Measurements from ENCODE around the gene OR2H1.

OR2H1 gene

DNA sequence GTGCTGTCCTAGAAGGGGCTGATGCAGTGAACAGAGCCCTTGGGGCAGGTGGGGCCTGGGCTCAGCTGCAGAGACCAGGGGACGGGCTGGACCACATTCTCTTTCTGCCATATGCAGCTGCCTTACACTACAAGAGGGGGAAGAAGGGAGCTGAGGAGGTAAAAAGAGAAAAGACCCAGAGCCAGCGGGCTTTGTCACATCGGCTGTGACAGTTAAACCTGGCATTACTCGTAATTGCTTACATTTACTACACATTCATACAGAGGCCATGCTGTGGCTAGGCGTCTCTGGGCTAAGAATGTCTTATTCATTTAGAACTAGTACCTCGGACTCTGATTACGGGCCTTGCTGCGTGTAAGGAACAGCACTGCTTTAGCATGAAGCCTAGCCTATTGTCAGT, 43.6 kb downstream of the OR2H1 start:
- TF ChIP-seq POLR2AphosphoS5 (IDR thresholded peaks at IDR 0.05; ENCODE audit: low read depth, low read length) (no peak), SIN3A (IDR thresholded peaks at IDR 0.05; ENCODE audit: borderline replicate concordance, insufficient read depth, low read length) (no peak)

DNA sequence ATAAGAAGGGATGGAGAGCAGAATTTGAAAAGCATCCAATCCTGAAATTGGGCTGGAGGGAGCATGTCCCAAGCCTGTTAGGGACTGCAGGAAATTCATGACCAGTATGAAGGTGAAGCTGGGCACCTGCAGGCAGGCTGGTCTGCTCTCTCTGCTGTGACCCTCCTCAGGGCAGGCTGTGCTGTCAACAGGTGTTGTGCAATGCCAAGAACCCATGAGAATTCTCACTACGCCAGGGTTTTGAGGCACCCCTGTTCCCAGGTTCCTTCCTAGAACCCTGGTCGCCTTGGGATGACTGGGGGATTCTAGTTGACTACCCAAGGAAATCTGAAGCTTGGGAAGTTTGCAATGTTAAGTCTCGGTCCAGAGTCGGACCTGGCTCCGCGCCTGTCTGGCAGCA, 44.2 kb downstream of the OR2H1 start:
- TF ChIP-seq POLR2AphosphoS5 (IDR thresholded peaks at IDR 0.05; ENCODE audit: low read depth, low read length) (no peak), SIN3A (IDR thresholded peaks at IDR 0.05; ENCODE audit: borderline replicate concordance, insufficient read depth, low read length) (no peak), FOXP2 (optimal IDR thresholded peaks at IDR 0.05; ENCODE audit: borderline replicate concordance, extremely low read depth, extremely low read length, insufficient read depth) (no peak), TAF1 (IDR thresholded peaks at IDR 0.05; ENCODE audit: borderline replicate concordance, insufficient read depth, low read length) (no peak)
- TF ChIP-seq, protein P1, sequence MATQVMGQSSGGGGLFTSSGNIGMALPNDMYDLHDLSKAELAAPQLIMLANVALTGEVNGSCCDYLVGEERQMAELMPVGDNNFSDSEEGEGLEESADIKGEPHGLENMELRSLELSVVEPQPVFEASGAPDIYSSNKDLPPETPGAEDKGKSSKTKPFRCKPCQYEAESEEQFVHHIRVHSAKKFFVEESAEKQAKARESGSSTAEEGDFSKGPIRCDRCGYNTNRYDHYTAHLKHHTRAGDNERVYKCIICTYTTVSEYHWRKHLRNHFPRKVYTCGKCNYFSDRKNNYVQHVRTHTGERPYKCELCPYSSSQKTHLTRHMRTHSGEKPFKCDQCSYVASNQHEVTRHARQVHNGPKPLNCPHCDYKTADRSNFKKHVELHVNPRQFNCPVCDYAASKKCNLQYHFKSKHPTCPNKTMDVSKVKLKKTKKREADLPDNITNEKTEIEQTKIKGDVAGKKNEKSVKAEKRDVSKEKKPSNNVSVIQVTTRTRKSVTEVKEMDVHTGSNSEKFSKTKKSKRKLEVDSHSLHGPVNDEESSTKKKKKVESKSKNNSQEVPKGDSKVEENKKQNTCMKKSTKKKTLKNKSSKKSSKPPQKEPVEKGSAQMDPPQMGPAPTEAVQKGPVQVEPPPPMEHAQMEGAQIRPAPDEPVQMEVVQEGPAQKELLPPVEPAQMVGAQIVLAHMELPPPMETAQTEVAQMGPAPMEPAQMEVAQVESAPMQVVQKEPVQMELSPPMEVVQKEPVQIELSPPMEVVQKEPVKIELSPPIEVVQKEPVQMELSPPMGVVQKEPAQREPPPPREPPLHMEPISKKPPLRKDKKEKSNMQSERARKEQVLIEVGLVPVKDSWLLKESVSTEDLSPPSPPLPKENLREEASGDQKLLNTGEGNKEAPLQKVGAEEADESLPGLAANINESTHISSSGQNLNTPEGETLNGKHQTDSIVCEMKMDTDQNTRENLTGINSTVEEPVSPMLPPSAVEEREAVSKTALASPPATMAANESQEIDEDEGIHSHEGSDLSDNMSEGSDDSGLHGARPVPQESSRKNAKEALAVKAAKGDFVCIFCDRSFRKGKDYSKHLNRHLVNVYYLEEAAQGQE (IDR thresholded peaks at IDR 0.05; ENCODE audit: insufficient read depth in 1 of 2, low read depth in 2 of 2, low read length in 2 of 2), result no peak

DNA sequence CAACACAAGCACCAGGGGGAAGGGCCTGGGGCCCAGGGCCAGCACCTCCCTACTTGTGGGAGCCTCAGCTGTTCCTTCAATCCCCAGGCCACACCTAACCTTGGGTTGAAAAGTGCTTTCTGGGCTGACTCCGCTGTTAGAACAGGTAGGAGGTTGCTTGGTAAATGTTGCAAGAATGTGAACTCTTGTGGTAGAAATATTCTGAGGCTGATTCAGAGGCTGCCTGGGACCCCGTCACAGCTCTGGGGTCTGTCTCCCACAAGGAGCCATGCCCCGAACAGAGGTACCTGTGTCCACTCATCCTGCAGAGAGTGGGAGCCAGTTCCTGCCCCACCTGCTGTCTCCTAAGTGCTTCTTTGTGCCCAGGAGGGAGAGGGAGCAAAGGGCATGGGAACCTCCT, 45.2 kb downstream of the OR2H1 start:
- no peak for TF ChIP-seq FOXP2 (optimal IDR thresholded peaks at IDR 0.05; ENCODE audit: borderline replicate concordance, extremely low read depth, extremely low read length, insufficient read depth)
- TF ChIP-seq, protein P1 (IDR thresholded peaks at IDR 0.05; ENCODE audit: insufficient read depth in 1 of 2, low read depth in 2 of 2, low read length in 2 of 2), result no peak
- no peak for TF ChIP-seq POLR2AphosphoS5 (IDR thresholded peaks at IDR 0.05; ENCODE audit: low read depth, low read length)
- TF ChIP-seq SIN3A (IDR thresholded peaks at IDR 0.05; ENCODE audit: borderline replicate concordance, insufficient read depth, low read length), result no peak
- TF ChIP-seq TAF1 (IDR thresholded peaks at IDR 0.05; ENCODE audit: borderline replicate concordance, insufficient read depth, low read length), result no peak

DNA sequence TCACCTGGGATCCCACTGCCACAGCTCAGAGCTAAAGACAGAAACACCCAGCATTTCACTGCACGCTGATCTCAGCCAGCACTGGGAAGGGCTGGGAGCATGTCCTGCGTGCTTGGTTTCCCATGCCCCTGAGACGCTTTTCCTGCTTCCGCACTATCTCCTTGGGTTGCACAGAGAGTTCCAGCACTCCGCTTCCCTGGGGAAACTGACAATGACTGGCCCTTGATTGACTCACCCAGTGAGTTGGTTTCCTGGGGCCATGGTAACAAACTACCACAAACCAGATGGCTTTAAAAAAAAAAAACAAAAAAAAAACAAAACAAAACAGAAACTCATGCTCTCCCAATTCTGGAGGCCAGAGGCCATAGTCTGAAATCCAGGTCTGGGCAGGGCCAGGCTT, 45.6 kb downstream of the OR2H1 start:
- TF ChIP-seq SIN3A (IDR thresholded peaks at IDR 0.05; ENCODE audit: borderline replicate concordance, insufficient read depth, low read length) (no peak), POLR2AphosphoS5 (IDR thresholded peaks at IDR 0.05; ENCODE audit: low read depth, low read length) (no peak), FOXP2 (optimal IDR thresholded peaks at IDR 0.05; ENCODE audit: borderline replicate concordance, extremely low read depth, extremely low read length, insufficient read depth) (no peak), TAF1 (IDR thresholded peaks at IDR 0.05; ENCODE audit: borderline replicate concordance, insufficient read depth, low read length) (no peak)
- TF ChIP-seq, protein P1 (IDR thresholded peaks at IDR 0.05; ENCODE audit: insufficient read depth in 1 of 2, low read depth in 2 of 2, low read length in 2 of 2), result no peak

DNA sequence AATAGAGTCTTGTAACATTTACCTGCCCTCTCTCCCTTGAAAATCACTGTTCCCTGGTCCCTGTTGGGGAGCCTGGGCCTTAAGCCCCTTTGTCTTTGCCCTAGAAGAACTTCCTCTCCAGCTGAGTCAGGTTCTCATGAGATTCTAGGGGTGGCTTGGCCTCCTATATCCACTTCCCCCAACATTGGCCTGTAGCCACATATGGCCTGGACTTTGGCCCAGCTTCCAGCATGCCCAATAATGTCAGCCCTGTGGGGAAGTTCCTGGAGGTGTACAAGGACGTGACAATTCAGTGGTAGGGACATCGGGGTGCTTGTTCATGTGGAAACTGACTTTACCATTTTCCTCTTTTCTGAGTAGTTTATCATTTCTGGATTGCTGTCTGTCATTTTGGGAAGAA, 48.0 kb downstream of the OR2H1 start:
- TF ChIP-seq POLR2AphosphoS5 (IDR thresholded peaks at IDR 0.05; ENCODE audit: low read depth, low read length) (no peak), TAF1 (IDR thresholded peaks at IDR 0.05; ENCODE audit: borderline replicate concordance, insufficient read depth, low read length) (no peak), FOXP2 (optimal IDR thresholded peaks at IDR 0.05; ENCODE audit: borderline replicate concordance, extremely low read depth, extremely low read length, insufficient read depth) (no peak)

DNA sequence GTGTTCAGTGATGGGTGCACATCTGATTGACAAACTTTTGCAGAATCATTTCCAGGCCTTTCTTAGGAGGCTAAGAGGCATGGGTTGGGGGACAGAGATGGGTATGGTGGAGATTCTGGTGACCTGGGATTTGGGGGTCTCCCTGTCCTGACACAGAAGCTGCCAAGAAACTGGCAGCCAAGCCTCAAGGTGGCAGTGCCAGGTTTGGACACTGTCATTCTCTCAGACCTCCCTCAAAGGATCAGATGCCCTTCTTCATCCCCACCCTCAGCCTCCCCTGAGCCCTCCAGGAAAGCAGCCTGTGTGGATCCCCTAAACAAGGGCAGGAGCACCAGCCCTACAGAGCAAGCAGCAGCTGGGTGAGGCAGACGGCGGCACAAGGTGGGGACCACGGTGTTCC, 48.9 kb downstream of the OR2H1 start:
- TF ChIP-seq SIN3A (IDR thresholded peaks at IDR 0.05; ENCODE audit: borderline replicate concordance, insufficient read depth, low read length) (no peak), FOXP2 (optimal IDR thresholded peaks at IDR 0.05; ENCODE audit: borderline replicate concordance, extremely low read depth, extremely low read length, insufficient read depth) (no peak), TAF1 (IDR thresholded peaks at IDR 0.05; ENCODE audit: borderline replicate concordance, insufficient read depth, low read length) (no peak), POLR2AphosphoS5 (IDR thresholded peaks at IDR 0.05; ENCODE audit: low read depth, low read length) (no peak)
